HG03565 (cell line): Measurements from ENCODE around the gene EYA2.
"Not testable (repeated sequence)": the region's sequence is repeated elsewhere in the genome, so short reads cannot be mapped to it uniquely, and the experiment has no call there.

Experiments used
- ATAC-seq: cut with Tn5 transposase; IDR thresholded peaks from one replicate; pipeline ENCODE4 v1.9.1; 2021; ENCODE audit warnings: mild to moderate bottlenecking, moderate library complexity; ENCODE audit not compliant: unreplicated experiment

Gene EYA2, protein sequence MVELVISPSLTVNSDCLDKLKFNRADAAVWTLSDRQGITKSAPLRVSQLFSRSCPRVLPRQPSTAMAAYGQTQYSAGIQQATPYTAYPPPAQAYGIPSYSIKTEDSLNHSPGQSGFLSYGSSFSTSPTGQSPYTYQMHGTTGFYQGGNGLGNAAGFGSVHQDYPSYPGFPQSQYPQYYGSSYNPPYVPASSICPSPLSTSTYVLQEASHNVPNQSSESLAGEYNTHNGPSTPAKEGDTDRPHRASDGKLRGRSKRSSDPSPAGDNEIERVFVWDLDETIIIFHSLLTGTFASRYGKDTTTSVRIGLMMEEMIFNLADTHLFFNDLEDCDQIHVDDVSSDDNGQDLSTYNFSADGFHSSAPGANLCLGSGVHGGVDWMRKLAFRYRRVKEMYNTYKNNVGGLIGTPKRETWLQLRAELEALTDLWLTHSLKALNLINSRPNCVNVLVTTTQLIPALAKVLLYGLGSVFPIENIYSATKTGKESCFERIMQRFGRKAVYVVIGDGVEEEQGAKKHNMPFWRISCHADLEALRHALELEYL

DNA sequence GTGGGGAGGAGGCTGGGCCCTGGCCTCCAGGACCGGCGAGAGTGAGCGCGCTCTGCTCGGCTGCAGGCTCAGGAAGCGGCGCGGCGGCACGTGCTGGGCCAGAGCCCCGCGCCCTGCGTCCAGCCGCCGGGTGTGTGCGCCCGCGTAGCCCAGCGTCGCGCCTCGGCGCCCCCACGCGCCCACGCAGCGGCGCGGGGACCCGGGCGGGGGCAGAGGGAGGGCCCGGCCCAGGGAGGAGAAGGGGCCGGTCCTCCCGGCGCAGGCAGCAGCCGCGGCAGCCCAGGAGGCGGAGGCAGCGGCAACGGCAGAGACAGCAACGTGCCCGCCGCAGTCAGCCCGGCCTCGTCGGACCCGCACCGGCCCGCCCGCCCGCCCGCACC, at the start of gene EYA2:
Gene EYA2, plus strand, starts transcription at position 265 of the 380 bp plus-strand sequence. CDS start 95,168 bp downstream, outside the sequence.
- no peak for ATAC-seq

DNA sequence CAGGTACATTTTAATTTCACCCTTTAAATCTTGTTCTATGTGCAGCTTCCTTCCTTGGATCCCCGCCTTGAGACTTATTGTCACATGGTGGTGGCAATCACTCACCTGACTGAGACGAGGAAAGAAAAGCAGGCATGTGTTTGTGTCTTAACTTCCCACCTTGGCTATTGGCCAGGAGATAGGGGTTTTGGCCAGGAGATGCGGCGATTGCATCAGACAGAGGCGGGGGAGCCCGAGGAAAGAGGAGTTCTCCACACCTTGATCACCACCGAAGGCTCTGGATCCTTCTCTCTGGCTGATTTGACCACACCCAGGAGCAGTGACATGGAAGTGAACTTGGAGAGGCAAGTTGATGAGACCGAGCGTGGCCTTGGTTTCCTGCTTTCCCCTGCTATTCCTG, 49.7 kb upstream of the EYA2 start:
- no peak for ATAC-seq

DNA sequence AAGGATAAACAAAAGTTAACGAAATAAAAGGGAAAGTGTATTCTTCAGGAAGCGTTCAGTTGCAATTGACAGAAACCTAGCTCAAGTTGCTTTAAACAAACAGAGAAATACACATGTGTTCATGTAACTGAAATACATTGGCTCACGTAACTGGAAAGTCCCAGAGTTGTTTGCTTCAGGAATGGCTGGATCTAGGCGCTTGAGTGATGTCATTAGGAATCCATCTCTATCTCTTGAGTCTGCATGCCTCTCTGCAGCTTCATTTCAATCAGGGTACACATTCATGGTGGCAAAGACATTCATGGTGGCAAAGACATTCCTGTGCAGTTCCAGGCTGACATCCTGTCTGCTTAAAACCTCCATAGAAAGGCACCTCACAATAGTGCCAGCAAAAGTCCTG, 45.4 kb upstream of the EYA2 start:
- no peak for ATAC-seq

DNA sequence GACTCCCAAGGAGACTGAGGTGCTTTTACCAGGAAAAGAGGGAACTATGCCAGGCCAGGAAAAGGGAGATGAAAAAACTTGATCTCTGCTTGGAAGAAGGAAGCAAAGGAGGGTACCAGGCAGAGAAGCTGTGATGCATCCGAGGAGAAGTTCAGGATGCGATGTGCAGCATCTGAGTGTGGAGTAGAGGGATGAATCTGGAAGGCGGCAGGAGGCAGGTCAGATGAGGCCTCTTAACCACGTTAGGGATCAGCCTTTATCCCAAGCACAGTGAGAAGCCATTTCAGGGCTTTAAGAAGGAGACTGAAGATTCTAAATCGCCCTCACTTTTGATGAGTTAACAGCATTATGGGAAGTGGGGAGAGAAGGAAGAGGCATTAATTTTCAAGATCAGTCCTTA, 44.9 kb upstream of the EYA2 start:
- no peak for ATAC-seq

DNA sequence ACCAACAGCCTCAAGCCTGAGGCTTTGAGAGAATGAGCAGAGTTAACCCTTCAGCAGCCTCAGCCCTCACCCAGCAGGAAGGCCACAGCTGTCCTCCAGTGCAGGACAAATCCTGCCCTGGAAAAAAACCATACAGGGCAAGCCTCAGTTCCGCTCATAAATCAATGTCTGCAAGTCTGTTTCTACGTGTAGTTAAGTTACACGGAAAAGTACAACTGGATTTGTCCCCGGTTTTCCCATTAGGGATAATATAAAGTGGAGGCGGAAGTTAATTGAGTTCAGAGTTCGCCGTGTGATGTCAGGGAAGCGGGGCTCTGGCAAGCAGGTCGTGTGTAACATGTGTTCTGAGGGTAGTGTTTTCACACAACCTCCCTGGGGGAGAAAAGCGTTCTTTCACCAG, 44.2 kb upstream of the EYA2 start:
- ATAC-seq = no peak

DNA sequence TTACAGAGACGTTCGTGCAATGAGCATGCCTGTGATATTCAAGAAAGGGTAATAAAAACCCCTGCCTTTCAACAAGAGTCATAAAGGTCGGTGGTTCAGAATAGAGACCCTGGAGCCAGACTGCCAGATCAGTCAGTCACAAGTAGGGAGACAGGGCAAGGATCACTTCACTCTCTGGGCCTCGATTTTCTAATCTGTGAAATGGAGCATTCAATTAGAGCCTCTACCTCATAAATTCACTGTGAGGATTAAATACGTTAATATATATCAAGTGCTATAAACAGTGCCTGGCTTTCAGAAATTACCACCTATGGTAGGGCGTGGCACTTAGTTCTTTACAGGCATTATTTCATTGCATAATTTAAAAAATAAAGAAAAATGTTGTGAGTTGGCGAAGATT, 43.7 kb upstream of the EYA2 start:
- ATAC-seq = no peak

DNA sequence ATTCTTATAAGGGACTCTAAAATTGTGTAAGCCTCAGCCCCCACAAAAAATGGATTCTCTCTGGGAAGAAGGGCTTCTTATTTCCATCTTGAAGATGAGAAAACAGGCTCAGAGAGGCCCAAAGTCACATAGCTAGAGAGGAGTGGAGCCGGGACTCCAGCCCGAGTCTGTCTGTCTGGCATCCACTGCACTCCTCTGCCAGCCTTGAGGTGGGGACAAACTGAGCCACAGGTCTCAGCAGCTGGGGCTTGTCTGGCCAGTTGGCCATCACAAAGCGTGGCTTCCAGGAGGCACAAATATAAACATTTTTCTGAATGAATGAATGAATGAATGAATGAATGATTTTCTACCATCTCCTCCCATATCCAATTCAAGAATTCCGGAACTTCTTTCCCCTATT, 42.9 kb upstream of the EYA2 start:
- ATAC-seq = no peak

DNA sequence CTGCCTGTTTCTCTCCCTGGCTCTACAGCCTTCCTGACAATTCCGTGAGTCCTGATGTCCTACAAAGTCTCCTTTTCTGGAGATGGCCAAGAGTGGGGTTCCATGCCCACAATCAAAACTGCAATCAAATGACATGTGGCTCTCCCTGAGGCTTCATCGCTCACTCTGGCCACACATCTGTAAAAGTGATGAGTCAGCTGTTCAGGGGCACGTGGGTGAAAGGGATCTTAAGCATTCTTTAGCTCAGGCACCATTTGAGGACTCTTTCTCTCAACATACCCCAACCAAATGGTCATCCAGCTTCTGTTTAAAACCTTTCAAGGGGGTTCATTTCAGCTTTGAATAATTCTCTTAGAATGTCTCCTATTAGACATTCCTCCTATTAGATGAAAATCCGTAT, 42.3 kb upstream of the EYA2 start:
- ATAC-seq = no peak

DNA sequence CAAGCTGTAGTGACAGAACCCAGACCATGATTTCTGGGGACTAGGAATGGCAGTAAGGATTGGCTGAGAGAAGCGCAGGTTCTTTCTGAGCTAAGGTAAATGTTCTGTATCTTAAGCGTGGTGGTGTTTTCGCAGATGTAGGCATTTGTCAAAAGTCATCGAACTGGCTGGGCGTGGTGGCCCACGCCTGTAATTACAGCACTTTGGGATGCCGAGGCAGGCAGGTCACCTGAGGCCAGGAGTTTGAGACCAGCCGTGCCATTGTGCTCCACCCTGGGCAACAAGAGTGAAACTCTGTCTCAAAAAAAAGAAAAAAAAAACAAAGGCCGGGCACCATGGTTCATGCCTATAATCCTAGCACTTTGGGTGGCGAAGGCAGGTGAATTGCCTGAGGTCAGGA, 40.7 kb upstream of the EYA2 start:
- ATAC-seq = no peak

DNA sequence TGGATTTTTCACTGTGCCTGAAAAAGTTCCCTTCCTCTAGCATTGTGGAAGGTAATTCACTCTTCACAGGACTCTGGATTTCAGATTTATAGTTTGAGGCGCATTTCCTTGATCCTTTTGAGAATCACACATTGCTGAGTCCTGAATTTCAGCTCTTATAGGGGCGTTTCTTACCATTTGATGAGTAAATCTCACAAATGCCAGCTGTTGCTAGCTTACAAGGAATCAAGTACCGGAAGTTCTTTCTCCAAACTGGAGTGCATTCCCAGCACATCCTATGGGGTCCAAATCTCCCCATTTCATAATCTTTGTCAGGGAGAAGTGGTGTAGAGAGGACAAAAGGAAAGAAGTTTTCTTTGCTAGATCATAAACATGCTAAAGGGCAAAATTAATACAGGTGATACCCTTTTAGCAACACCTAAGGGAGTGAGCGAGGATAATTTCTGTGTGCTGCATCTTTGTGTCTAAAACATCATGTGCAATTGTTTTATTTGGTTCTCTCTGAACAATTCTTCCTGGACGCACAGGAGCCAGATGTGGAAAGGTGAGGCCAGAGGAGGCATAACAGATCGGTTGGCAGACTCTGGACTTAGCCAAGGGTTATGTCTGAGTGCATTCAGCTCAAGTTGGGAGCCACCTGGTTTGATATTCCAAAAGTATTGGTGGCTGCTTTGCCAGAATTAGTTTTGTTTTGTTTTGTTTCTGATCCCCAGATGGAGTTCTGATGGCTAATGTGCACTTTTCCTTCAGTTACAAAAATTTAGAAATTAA, 37.4 kb upstream of the EYA2 start:
- no peak for ATAC-seq

DNA sequence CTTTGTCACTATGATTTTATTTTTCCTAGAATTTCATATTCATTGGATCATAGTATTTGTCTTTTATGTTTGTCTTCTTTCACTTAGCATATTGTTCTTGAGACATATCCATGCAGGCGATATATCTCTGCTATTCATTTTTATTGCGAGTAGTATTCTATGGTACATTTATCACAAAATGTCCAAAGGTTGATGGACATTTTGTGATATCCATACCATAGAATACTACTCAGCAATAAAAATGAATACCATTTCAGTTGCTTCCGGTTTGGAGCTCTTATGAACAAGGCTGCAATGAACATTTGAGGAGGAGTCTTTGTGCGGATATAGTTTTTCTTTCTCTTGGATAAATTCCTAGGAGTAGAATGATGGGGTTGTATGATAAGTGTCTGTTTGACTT, 28.8 kb upstream of the EYA2 start:
- no peak for ATAC-seq

DNA sequence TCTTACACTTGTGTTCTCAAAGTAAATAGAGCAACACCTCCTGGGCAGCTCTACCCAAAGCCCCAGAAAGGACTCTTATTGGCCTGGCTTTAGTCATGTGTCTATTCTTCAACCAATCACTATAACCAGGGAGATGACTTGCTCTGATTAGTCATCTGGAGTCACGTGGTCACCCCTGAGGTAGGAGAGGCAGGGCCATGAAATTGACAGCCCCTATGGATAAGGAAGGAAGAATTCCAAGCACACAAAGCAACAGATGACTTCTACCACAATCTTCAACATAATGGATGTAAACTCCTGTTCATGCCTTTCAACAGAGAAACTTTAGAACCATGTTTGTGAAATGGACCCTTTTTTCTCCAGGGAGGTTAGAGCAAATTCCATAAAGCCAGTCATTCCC, 24.6 kb upstream of the EYA2 start:
- ATAC-seq = no peak

DNA sequence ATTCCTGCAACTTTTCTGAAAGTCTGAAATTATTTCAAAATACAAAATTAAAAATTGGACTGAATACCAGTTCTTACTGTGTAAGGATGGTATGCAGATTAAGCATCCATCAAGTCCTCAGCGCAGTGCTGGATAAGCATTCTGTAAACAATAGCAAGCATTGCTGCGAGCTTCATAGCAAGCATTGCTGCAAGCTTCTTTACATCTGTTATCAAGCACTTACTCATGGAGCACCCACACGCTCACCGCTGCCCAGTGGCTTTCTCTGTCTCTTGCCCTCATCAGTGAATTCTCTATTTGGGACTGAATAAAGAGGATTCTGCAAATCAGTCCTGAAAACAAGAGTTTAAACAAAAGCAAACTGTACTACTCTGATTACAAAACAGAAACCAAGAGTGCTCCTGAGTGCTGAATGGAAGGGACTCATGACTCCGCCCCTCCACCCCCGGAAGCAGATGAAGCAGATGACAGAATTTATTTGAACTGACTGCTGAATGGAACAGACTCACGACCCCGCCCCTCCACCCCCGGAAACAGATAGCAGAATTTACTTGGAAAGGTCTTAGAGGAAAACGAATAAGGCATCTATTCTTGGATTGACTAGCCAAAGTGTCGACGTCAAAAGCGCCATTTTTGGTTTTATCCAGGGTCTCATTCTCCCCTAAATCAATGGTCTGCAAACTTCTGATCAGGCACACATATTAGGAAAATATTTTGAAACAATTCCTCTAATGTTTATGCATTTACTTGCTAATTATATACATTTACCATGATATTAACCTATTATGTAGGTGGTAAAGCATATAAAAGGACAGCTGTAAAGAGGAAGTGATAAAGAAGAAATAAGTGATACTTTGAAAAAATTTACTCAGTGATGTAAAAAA, 22.1 kb upstream of the EYA2 start:
- ATAC-seq = no peak

DNA sequence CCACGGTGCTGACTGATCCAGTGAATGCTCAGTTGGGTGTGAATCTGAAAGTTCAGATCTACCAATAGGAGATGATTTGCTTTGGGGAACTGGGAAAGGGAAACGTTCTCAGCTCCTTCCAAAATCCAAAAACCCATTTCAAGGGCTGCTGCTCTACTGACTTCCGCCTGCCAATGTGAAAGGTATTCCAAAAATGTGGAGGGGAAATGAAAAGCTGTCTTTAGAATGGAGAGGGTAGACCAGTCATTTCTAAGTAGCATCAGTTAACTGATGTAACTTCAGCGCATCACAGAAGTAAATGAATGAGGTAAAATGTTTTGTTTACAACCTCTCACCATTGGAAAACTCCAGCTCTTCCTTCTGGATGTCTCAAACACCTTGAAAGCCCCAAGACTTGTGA, 19.6 kb upstream of the EYA2 start:
- ATAC-seq = no peak

DNA sequence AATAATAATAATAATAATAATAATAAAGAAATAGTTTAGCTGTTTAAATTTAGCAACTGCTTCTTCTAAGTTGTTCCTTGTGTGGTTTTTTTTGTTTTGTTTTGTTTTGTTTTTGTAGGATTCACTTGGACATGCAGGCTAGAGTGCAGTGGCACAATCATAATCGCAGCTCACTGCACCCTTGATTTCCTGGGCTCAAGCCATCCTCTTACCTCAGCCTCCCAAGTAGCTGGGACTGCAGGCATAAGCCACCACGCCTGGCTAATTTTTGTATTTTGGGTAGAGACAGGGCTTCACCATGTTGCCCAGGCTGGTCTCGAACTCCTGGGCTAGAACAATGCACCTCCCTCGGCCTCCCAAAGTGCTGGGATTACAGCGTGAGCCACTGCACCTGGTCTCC, 15.3 kb upstream of the EYA2 start:
- no peak for ATAC-seq

DNA sequence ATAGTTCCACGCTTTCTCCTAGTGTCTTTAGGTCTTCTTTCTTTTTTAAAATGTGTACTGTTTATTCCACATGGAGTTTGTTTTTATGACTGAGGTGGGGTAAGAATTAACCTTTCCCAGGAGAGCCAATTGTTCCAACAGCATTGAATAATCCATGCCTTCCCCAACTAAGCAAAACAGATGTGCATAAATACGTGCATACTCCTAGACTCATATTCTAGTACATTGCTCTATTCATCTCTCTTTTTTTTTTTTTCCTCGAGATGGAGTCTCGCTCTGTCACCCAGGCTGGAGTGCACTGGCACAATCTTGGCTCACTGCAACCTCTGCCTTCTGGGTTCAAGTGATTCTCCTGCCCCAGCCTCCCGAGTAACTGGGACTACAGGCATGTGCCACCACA, 14.7 kb upstream of the EYA2 start:
- ATAC-seq = not testable (repeated sequence)

DNA sequence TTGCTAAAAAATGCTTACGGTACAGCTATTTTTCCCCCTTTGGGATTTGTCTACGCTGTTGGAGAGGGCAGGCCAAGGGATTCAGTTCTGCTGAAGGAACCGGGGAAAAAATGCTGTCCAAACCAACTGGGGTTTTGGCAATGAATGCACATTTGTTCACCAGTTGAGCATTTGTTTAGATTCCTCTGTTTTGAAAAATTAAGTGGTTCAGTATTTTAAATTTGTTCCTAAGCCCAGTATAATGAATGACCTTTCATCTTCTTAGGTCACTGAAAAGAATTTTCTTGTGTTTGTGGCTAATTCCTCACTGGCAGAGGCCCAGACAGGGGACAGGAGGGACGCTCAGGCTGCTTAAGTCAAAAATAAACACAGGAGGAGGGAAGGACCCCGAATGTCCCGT, 10.8 kb upstream of the EYA2 start:
- no peak for ATAC-seq

DNA sequence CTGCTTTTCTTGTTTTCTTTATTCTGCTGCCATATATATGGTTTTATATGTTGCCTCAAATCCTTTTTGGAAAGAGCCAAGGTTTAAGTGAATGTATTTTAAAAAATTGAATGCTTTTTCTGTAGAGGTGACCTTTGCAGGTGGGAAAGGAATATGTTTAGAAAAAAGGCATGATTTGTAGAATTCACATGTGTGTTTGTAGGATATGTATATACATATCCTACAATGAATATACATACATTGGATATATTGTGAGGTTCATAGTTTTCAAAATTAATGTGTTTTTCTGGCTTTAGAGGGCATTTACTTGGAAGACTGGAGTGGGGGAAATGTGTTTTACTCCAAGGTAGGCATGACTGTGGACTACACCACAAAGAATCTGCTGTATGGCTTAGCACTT, 4.0 kb upstream of the EYA2 start:
- no peak for ATAC-seq

DNA sequence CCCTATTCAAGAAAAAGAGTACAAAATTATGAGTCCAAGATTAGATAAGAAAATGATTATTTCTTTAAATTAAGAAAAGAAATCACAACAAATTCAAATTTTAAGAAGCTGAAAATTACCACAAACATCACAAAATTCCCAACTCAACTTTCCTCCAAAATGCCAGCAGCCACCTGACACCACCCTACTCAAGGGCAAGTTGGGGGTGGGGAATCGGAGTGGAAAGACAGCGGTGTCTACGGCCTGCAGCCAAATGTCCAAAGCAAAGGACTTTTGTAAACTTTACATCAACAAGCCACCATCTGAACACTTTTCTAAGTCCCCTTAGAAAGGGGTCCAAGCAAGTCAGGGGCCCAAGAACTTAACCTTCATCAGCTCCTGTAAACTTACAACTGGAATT, 1.6 kb upstream of the EYA2 start:
- ATAC-seq = no peak

DNA sequence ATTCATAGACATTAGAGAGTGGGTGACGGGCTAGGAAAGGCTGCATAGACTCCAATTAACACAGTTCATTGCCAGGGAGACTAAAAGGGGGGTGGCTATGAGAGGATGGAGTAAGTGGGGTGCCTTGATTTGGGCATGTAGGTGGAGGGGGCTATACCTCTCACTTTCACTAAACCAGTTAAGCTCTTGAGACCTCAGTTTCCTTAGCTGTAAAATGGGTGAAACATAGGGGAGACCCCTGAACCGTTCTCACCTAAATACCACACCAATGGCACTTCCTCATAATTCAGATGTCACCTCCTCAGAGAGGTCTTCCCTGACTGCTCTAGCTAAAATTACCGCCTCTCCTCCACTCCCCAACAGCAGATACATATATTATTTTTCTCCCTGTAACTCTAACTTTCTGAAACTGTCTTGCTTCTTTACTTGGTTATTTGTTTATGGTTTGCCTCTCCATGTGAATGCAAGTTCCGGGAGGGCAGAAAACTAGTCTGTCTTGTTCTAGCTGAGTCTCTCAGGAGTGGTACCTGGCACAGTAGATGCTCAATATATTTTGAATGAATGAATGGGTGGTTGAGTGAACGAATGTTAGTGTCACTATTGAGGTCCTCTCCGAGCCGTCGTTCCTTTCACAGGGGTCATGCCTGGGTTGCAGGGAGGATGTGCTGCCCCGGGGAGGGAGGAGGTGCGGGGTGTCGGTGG, 615 bp upstream of the EYA2 start:
- ATAC-seq = no peak
